ENCODE measurements around the gene RRP15.

DNA sequence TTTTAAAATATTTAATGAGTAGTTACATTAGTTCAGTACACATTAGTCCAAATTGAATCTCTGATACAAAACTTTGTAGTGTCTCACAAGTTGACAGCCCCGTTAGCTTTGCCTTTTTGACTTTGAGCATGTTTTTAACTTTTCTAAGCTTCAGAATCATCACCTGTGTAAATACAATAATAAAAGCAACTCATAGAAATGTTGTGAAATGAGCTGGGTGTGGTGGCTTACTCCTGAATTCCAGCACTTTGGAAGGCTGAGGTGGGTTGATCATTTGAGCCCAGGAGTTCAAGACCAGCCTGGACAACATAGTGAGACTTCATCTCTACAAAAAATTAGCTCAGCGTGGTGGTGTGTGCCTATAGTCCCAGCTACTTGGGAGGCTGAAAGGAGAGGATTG lies 11.1 kb downstream of the RRP15 start:
- TF ChIP-seq, protein P1, sequence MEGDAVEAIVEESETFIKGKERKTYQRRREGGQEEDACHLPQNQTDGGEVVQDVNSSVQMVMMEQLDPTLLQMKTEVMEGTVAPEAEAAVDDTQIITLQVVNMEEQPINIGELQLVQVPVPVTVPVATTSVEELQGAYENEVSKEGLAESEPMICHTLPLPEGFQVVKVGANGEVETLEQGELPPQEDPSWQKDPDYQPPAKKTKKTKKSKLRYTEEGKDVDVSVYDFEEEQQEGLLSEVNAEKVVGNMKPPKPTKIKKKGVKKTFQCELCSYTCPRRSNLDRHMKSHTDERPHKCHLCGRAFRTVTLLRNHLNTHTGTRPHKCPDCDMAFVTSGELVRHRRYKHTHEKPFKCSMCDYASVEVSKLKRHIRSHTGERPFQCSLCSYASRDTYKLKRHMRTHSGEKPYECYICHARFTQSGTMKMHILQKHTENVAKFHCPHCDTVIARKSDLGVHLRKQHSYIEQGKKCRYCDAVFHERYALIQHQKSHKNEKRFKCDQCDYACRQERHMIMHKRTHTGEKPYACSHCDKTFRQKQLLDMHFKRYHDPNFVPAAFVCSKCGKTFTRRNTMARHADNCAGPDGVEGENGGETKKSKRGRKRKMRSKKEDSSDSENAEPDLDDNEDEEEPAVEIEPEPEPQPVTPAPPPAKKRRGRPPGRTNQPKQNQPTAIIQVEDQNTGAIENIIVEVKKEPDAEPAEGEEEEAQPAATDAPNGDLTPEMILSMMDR (IDR thresholded peaks at IDR 0.05) = no peak
- TF ChIP-seq POLR2AphosphoS5 (IDR thresholded peaks at IDR 0.05) (no peak), POLR2A (IDR thresholded peaks at IDR 0.05) (no peak), EP300 (IDR thresholded peaks at IDR 0.05) (no peak)
